EH (cell line): Measurements from ENCODE around the gene LIMS4.
"Not testable (repeated sequence)": the region's sequence is repeated elsewhere in the genome, so short reads cannot be mapped to it uniquely, and the experiment has no call there.

Source experiments
- DNase-seq: peaks from one replicate; pipeline ENCODE4 v3.0.0-alpha.2; 2015; ENCODE audit warnings: low read depth

Gene LIMS4

GRCh38 chr2:110472171-110473058, at the start of gene LIMS4:
Gene LIMS4, minus strand, starts transcription at chr2:110472816. Its CDS starts 38 bp downstream, at chr2:110472778.
- DNase-seq, result not testable (repeated sequence)

- not testable (repeated sequence) for DNase-seq
These were observed 27.2 kb upstream of the LIMS4 start for GRCh38 chr2:110499755-110500377.

GRCh38 chr2:110496027-110496426, 23.4 kb upstream of the LIMS4 start:
- DNase-seq, result not testable (repeated sequence)

- not testable (repeated sequence) for DNase-seq
These were observed 21.9 kb upstream of the LIMS4 start for GRCh38 chr2:110494488-110494887.

- DNase-seq, result not testable (repeated sequence)
These were observed 16.4 kb upstream of the LIMS4 start for GRCh38 chr2:110488991-110489390.

- not testable (repeated sequence) for DNase-seq
These were observed 10.1 kb upstream of the LIMS4 start for GRCh38 chr2:110482697-110483096.

GRCh38 chr2:110481200-110481599, 8.6 kb upstream of the LIMS4 start:
- DNase-seq, result not testable (repeated sequence)

GRCh38 chr2:110480084-110480483, 7.5 kb upstream of the LIMS4 start:
- DNase-seq, result not testable (repeated sequence)

- not testable (repeated sequence) for DNase-seq
These were observed 4.8 kb upstream of the LIMS4 start for GRCh38 chr2:110477370-110477769.

GRCh38 chr2:110476952-110477351, 4.3 kb upstream of the LIMS4 start:
- DNase-seq, result not testable (repeated sequence)

GRCh38 chr2:110475627-110476359, 3.2 kb upstream of the LIMS4 start:
- not testable (repeated sequence) for DNase-seq

GRCh38 chr2:110474898-110475297, 2.3 kb upstream of the LIMS4 start:
- not testable (repeated sequence) for DNase-seq

GRCh38 chr2:110473059-110473358, 393 bp upstream of the LIMS4 start:
- not testable (repeated sequence) for DNase-seq

- not testable (repeated sequence) for DNase-seq
These were observed 3.7 kb downstream of the LIMS4 start for GRCh38 chr2:110468921-110469320.

- DNase-seq, result not testable (repeated sequence)
These were observed 7.3 kb downstream of the LIMS4 start for GRCh38 chr2:110465312-110465711.

GRCh38 chr2:110462458-110462857, 10.2 kb downstream of the LIMS4 start:
- DNase-seq, result not testable (repeated sequence)

- DNase-seq, result not testable (repeated sequence)
These were observed 12.3 kb downstream of the LIMS4 start for GRCh38 chr2:110460318-110460717.

- not testable (repeated sequence) for DNase-seq
These were observed 15.4 kb downstream of the LIMS4 start for GRCh38 chr2:110457214-110457590.

- DNase-seq, result not testable (repeated sequence)
These were observed 16.1 kb downstream of the LIMS4 start for GRCh38 chr2:110456291-110457213.

GRCh38 chr2:110455080-110455670, 17.4 kb downstream of the LIMS4 start:
- not testable (repeated sequence) for DNase-seq

GRCh38 chr2:110450951-110451350, 21.7 kb downstream of the LIMS4 start:
- not testable (repeated sequence) for DNase-seq
